HEK293 (cell line): Measurements from ENCODE around the gene DHFR.
A peak's percentile ranks its signal among the peaks of the same experiment; 100 is the strongest.

ENCODE experiments used
- CTCF ChIA-PET: fragments of 350-600 bp; formaldehyde crosslinking; extraction: SDS; loops from one replicate; lab custom pipeline; 2021; ENCODE audit warnings: antibody characterized with exemption; lab: Yijun Ruan, JAX
- POLR2A ChIA-PET: fragments of 300-600 bp; formaldehyde crosslinking; extraction: SDS; loops from one replicate; lab custom pipeline; 2020; ENCODE audit warnings: antibody characterized with exemption, inconsistent platforms; lab: Yijun Ruan, JAX
- H3K27ac ChIP-seq: fragments of 200-500 bp; sonication (Bioruptor generic); 2 replicates; pipeline ENCODE4 v1.5.1; 2014; ENCODE audit warnings: low read depth, low read length, control low read depth, inconsistent platforms; ENCODE audit errors: extremely low read depth
- H3K36me3 ChIP-seq, 2 experiments: fragments of 200-500 bp in 1 of 2; sonication (Bioruptor generic) in 1 of 2; 1 replicate in 1 of 2; 2 replicates in 1 of 2; pipeline ENCODE4 v1.5.1; 2014 to 2017; ENCODE audit warnings: inconsistent platforms in 2 of 2, low read length in 2 of 2; ENCODE audit not compliant: control insufficient read depth in 2 of 2, insufficient read depth in 1 of 2
- H3K4me1 ChIP-seq: fragments of 200-500 bp; sonication (Bioruptor generic); 2 replicates; pipeline ENCODE4 v1.5.1; 2014; ENCODE audit warnings: mild to moderate bottlenecking, low read length, inconsistent platforms; ENCODE audit not compliant: control insufficient read depth, insufficient read depth
- H3K4me3 ChIP-seq: 2 replicates; pipeline ENCODE4 v1.5.1; 2011; ENCODE audit warnings: low read depth, mild to moderate bottlenecking, control low read depth, low read length, moderate library complexity
- H3K9me3 ChIP-seq: fragments of 200-500 bp; sonication (Bioruptor generic); 2 replicates; pipeline ENCODE4 v1.5.1; 2014; ENCODE audit warnings: low read depth, low read length, inconsistent platforms; ENCODE audit not compliant: control insufficient read depth, insufficient read depth
- BCL11A ChIP-seq: fragments of 450-650 bp; formaldehyde crosslinking; IDR thresholded peaks from 2 replicates; pipeline ENCODE4 v1.5.1; 2016; ENCODE audit warnings: low read depth, missing biosample characterization, missing genetic modification characterization
- FEZF1 ChIP-seq: fragments of 450-650 bp; formaldehyde crosslinking; IDR thresholded peaks from 2 replicates; pipeline ENCODE4 v1.5.1; 2016; ENCODE audit warnings: missing biosample characterization, missing genetic modification characterization
- IKZF3 ChIP-seq: fragments of 450-650 bp; IDR thresholded peaks from 2 replicates; pipeline ENCODE4 v1.5.0; 2018; ENCODE audit warnings: missing biosample characterization, mild to moderate bottlenecking, missing genetic modification characterization, moderate library complexity
- PRDM1 ChIP-seq: fragments of 450-650 bp; formaldehyde crosslinking; IDR thresholded peaks from 2 replicates; pipeline ENCODE4; 2016; ENCODE audit warnings: missing biosample characterization, missing genetic modification characterization
- PRDM4 ChIP-seq: fragments of 450-650 bp; formaldehyde crosslinking; IDR thresholded peaks from 2 replicates; pipeline ENCODE4 v1.5.1; 2017; ENCODE audit warnings: missing biosample characterization, missing genetic modification characterization
- SCRT1 ChIP-seq: fragments of 450-650 bp; formaldehyde crosslinking; IDR thresholded peaks from 2 replicates; pipeline ENCODE4 v1.5.1; 2016; ENCODE audit warnings: missing biosample characterization, missing genetic modification characterization, borderline replicate concordance
- SP3 ChIP-seq: fragments of 450-650 bp; formaldehyde crosslinking; IDR thresholded peaks from 2 replicates; pipeline ENCODE4 v1.5.1; 2016; ENCODE audit warnings: missing biosample characterization, missing genetic modification characterization
- ZNF239 ChIP-seq: fragments of 450-650 bp; formaldehyde crosslinking; IDR thresholded peaks from 2 replicates; pipeline ENCODE4 v1.5.1; 2016; ENCODE audit warnings: missing biosample characterization, missing genetic modification characterization
- ZNF292 ChIP-seq: fragments of 450-650 bp; formaldehyde crosslinking; IDR thresholded peaks from 2 replicates; pipeline ENCODE4 v1.5.1; 2016; ENCODE audit warnings: low read depth, missing biosample characterization, missing genetic modification characterization, borderline replicate concordance
- ZNF324 ChIP-seq: fragments of 450-650 bp; formaldehyde crosslinking; IDR thresholded peaks from 2 replicates; pipeline ENCODE4 v1.5.1; 2016; ENCODE audit warnings: missing biosample characterization, missing genetic modification characterization
- ZNF530 ChIP-seq: fragments of 450-650 bp; formaldehyde crosslinking; IDR thresholded peaks from 2 replicates; pipeline ENCODE4 v1.5.1; 2016; ENCODE audit warnings: low read depth, missing biosample characterization, missing genetic modification characterization
- ZNF660 ChIP-seq: fragments of 450-650 bp; IDR thresholded peaks from 2 replicates; pipeline ENCODE4 v1.5.1; 2018; ENCODE audit warnings: missing biosample characterization, mild to moderate bottlenecking, missing genetic modification characterization
- ZNF747 ChIP-seq: fragments of 450-650 bp; formaldehyde crosslinking; IDR thresholded peaks from 2 replicates; pipeline ENCODE4 v1.5.1; 2016; ENCODE audit warnings: missing biosample characterization, missing genetic modification characterization
- ZNF768 ChIP-seq: fragments of 450-650 bp; formaldehyde crosslinking; IDR thresholded peaks from 2 replicates; pipeline ENCODE4 v1.5.1; 2018; ENCODE audit warnings: missing biosample characterization, mild to moderate bottlenecking, missing genetic modification characterization
- ZNF837 ChIP-seq: fragments of 450-650 bp; formaldehyde crosslinking; IDR thresholded peaks from 2 replicates; pipeline ENCODE4 v1.5.1; 2016; ENCODE audit warnings: missing biosample characterization, missing genetic modification characterization
- TF ChIP-seq, protein P1 (sequence below): fragments of 450-650 bp; formaldehyde crosslinking; IDR thresholded peaks from 2 replicates; pipeline ENCODE4 v1.5.1; 2016; ENCODE audit warnings: missing biosample characterization, missing genetic modification characterization, borderline replicate concordance
- TF ChIP-seq, protein P2 (sequence below): fragments of 450-650 bp; formaldehyde crosslinking; IDR thresholded peaks from 2 replicates; pipeline ENCODE4 v1.5.1; 2016; ENCODE audit warnings: missing biosample characterization, missing genetic modification characterization

DHFR gene

GRCh38 chr5:80631278-80632259 is 23.2 kb downstream of the DHFR start:
- Histone ChIP-seq H3K4me1 (no peaks in the 10 kb centered on the region), H3K4me3 (no peak overlapping the region), H3K9me3 (no peaks in the 10 kb centered on the region), H3K27ac (no peak overlapping the region), H3K36me3 (peaks cover 48 to 63% of the 10 kb centered on the region in 2 experiments)
- ChIA-PET CTCF (interaction anchor here (0.6 to 0.9 kb wide), 2 partner anchors 25 to 39 kb away, joined by 3 to 5 read pairs; no protein-coding TSS in a partner anchor), POLR2A (no interaction called here)
- TF ChIP-seq ZNF530 (tag by site-specific recombination) = no peak
- TF ChIP-seq, protein P1, sequence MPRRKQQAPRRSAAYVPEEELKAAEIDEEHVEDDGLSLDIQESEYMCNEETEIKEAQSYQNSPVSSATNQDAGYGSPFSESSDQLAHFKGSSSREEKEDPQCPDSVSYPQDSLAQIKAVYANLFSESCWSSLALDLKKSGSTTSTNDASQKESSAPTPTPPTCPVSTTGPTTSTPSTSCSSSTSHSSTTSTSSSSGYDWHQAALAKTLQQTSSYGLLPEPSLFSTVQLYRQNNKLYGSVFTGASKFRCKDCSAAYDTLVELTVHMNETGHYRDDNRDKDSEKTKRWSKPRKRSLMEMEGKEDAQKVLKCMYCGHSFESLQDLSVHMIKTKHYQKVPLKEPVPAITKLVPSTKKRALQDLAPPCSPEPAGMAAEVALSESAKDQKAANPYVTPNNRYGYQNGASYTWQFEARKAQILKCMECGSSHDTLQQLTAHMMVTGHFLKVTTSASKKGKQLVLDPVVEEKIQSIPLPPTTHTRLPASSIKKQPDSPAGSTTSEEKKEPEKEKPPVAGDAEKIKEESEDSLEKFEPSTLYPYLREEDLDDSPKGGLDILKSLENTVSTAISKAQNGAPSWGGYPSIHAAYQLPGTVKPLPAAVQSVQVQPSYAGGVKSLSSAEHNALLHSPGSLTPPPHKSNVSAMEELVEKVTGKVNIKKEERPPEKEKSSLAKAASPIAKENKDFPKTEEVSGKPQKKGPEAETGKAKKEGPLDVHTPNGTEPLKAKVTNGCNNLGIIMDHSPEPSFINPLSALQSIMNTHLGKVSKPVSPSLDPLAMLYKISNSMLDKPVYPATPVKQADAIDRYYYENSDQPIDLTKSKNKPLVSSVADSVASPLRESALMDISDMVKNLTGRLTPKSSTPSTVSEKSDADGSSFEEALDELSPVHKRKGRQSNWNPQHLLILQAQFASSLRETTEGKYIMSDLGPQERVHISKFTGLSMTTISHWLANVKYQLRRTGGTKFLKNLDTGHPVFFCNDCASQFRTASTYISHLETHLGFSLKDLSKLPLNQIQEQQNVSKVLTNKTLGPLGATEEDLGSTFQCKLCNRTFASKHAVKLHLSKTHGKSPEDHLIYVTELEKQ (tag by site-specific recombination) = no peak
- TF ChIP-seq BCL11A = no peak
- no peak for TF ChIP-seq ZNF837
- TF ChIP-seq ZNF747 = no peak
- TF ChIP-seq SCRT1 (tag by site-specific recombination) = no peak
- TF ChIP-seq ZNF768 (tag by site-specific recombination) = no peak

DNA sequence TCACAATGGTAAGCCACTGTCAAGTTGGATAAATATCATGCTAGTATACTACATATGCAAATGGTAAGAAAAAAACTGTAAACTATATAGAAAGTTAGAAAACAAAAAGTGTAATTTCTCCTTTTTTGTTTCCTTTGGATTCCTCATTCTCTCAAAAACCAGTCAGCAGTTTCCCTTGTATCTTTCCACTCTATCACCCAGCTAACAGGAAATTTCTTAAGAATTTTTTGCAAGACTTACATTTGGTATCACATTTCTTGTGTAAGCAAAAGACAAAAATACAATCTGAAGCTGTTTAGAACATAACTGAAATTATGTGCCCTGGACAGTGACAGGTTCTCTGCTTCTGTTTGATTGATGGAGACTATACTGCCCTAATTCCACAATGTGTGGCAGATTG is 25.5 kb downstream of the DHFR start:
- TF ChIP-seq PRDM1 (tag by site-specific recombination) (peak; percentile 32; the same call in 1 of the 2 replicates), ZNF324 (no peak)
- Histone ChIP-seq H3K9me3 (no peaks in the 10 kb centered on the region), H3K4me1 (no peaks in the 10 kb centered on the region), H3K36me3 (peaks cover 27 to 45% of the 10 kb centered on the region in 2 experiments), H3K27ac (no peak overlapping the region), H3K4me3 (no peak overlapping the region)
- ChIA-PET CTCF (no interaction called here), POLR2A (no interaction called here)

- H3K4me1 ChIP-seq = no peaks in the 10 kb centered on the region
- H3K9me3 ChIP-seq = no peaks in the 10 kb centered on the region
- CTCF ChIA-PET = interaction anchor here (1.3 kb wide), 1 partner anchor 14 kb away, joined by 5 read pairs; no protein-coding TSS in a partner anchor
- H3K4me3 ChIP-seq = no peak overlapping the region
- TF ChIP-seq ZNF660 (tag by site-specific recombination) (peak; percentile 58; the same call in 1 of the 2 replicates), ZNF292 (tag by site-specific recombination) (no peak)
- H3K36me3 ChIP-seq = peaks cover 6 to 14% of the 10 kb centered on the region in 2 experiments; a peak in 2 of 3 replicates
- POLR2A ChIA-PET = no interaction called here
- H3K27ac ChIP-seq = no peak overlapping the region
Observed at GRCh38 chr5:80625230-80625629, 29.6 kb downstream of the DHFR start.

DNA sequence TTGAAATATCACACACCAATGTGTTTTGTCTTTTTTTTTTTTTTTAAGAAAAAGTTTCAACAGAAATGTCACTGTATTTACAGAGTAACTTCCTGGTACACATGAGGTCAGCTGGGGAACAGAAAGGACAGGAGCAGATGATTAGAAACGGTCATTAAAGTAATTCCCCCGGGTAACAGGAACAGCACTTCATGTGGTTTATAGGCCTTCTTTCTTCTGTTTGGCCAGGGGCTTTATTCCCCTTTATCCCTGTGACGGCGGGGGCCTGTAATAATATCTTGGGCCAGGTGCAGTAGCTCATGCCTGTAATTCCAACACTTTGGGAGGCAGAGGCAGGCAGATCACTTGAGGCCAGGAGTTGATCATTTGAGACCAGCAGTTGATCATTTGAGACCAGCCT is 30.8 kb downstream of the DHFR start:
- H3K36me3 ChIP-seq = peaks cover under 1 to 5% of the 10 kb centered on the region in 2 experiments; a peak in 1 of 3 replicates
- POLR2A ChIA-PET = no interaction called here
- CTCF ChIA-PET = interaction anchor here (0.6 to 1.3 kb wide), 3 partner anchors 12 to 1443 kb away, joined by 3 to 4 read pairs (median 4); no protein-coding TSS in a partner anchor
- no peak overlapping the region for H3K4me3 ChIP-seq
- no peaks in the 10 kb centered on the region for H3K9me3 ChIP-seq
- no peaks in the 10 kb centered on the region for H3K4me1 ChIP-seq
- no peak overlapping the region for H3K27ac ChIP-seq
- no peak for TF ChIP-seq SP3 (tag by site-specific recombination)
- TF ChIP-seq FEZF1 (tag by site-specific recombination) = peak; percentile 76
- peak; percentile 24; the same call in 1 of the 2 replicates for TF ChIP-seq IKZF3 (tag by site-specific recombination)
- TF ChIP-seq, protein P2, sequence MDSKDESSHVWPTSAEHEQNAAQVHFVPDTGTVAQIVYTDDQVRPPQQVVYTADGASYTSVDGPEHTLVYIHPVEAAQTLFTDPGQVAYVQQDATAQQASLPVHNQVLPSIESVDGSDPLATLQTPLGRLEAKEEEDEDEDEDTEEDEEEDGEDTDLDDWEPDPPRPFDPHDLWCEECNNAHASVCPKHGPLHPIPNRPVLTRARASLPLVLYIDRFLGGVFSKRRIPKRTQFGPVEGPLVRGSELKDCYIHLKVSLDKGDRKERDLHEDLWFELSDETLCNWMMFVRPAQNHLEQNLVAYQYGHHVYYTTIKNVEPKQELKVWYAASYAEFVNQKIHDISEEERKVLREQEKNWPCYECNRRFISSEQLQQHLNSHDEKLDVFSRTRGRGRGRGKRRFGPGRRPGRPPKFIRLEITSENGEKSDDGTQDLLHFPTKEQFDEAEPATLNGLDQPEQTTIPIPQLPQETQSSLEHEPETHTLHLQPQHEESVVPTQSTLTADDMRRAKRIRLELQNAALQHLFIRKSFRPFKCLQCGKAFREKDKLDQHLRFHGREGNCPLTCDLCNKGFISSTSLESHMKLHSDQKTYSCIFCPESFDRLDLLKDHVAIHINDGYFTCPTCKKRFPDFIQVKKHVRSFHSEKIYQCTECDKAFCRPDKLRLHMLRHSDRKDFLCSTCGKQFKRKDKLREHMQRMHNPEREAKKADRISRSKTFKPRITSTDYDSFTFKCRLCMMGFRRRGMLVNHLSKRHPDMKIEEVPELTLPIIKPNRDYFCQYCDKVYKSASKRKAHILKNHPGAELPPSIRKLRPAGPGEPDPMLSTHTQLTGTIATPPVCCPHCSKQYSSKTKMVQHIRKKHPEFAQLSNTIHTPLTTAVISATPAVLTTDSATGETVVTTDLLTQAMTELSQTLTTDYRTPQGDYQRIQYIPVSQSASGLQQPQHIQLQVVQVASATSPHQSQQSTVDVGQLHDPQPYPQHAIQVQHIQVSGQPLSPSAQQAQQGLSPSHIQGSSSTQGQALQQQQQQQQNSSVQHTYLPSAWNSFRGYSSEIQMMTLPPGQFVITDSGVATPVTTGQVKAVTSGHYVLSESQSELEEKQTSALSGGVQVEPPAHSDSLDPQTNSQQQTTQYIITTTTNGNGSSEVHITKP (tag by site-specific recombination) = no peak
- TF ChIP-seq PRDM4 (tag by site-specific recombination) = peak; percentile 85
- TF ChIP-seq ZNF239 (tag by site-specific recombination) = no peak
